HepG2 (cell line): Measurements from ENCODE around the gene WDR54.

Experiments used
- CHD2 ChIP-seq: IDR thresholded peaks from 2 replicates; pipeline ENCODE4 v1.6.1; 2011; ENCODE audit warnings: low read depth, low read length, improper control_type of control experiment
- CTCF ChIP-seq: sonication (generic); formaldehyde crosslinking; IDR thresholded peaks from 2 replicates; pipeline ENCODE4 v1.5.0; 2020; ENCODE audit warnings: mild to moderate bottlenecking, missing genetic modification reagents, moderate library complexity
- EZH2 ChIP-seq: conservative IDR thresholded peaks from 2 replicates; pipeline ENCODE4 v1.6.1; 2012; ENCODE audit warnings: mild to moderate bottlenecking, low read depth, low read length, moderate library complexity
- KLF12 ChIP-seq: sonication (generic); formaldehyde crosslinking; IDR thresholded peaks from 2 replicates; pipeline ENCODE4 v1.4.0; 2020; ENCODE audit warnings: missing genetic modification reagents, borderline replicate concordance
- NR0B2 ChIP-seq: sonication (generic); formaldehyde crosslinking; IDR thresholded peaks from 2 replicates; pipeline ENCODE4 v1.4.0; 2020; ENCODE audit warnings: mild to moderate bottlenecking, missing genetic modification reagents
- POLR2AphosphoS5 ChIP-seq: IDR thresholded peaks from 2 replicates; pipeline ENCODE4 v1.6.1; 2012; ENCODE audit warnings: low read depth, low read length
- TARDBP ChIP-seq: sonication (generic); formaldehyde crosslinking; IDR thresholded peaks from 2 replicates; pipeline ENCODE4 v1.8.0; 2022; ENCODE audit warnings: mild to moderate bottlenecking, missing genetic modification reagents
- ZNF343 ChIP-seq: sonication (generic); formaldehyde crosslinking; IDR thresholded peaks from 2 replicates; pipeline ENCODE4 v1.4.0; 2020; ENCODE audit warnings: mild to moderate bottlenecking, missing genetic modification reagents

DNA sequence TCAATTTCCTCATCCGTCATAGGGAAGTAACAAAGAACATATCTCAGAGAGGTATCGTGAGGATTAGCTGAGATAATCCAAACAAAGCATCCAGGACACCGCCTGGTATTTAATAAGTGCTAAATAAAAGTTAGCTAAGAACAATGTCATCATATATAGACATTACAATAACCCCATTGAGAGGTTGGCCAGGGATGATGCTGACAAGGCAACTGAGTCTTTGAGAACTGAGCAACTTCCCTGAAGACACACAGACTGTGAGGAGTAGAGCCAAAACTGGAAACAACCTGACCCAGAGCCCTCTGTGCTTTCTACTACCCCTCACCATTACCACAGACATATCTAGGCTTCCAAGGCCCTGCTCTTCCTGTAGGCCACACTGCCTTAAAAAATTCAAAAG, 39.8 kb upstream of the WDR54 start:
- TF ChIP-seq TARDBP (CRISPR knock-in tag): no peak
- no peak for TF ChIP-seq POLR2AphosphoS5
- TF ChIP-seq KLF12 (CRISPR knock-in tag): no peak
- no peak for TF ChIP-seq CHD2
- no peak for TF ChIP-seq ZNF343 (CRISPR knock-in tag)
- TF ChIP-seq NR0B2 (CRISPR knock-in tag): no peak
- TF ChIP-seq EZH2: no peak
- TF ChIP-seq CTCF (CRISPR knock-in tag): no peak
